Tibial nerve (tissue), 4 donors: ENCODE data around the gene SEC11C. TPM values are rescaled to one million over a fixed set of nuclear protein-coding genes. Genes with fewer than 3 reads are reported as not detected.

ENCODE experiments used
- DNase-seq, 2 donors: peaks; one replicate each; pipeline ENCODE4 v3.0.0-alpha.2; 2019; ENCODE audit warnings: low spot score in 2 of 2
- H3K27ac ChIP-seq, 4 donors: fragments of 200-600 bp; sonication (generic) in 3 of 4; one replicate each; pipeline ENCODE4 v1.5.1; 2017 to 2019; ENCODE audit warnings: mild to moderate bottlenecking in 1 of 4
- H3K27me3 ChIP-seq, 2 donors: fragments of 200-600 bp; sonication (generic) in 1 of 2; one replicate each; pipeline versions ENCODE4 v1.5.1 to v1.6.0; 2017 to 2019
- H3K36me3 ChIP-seq, 3 donors: fragments of 200-600 bp; sonication (generic); one replicate each; pipeline ENCODE4 v1.5.1; 2018 to 2019
- H3K4me1 ChIP-seq, 4 donors: fragments of 200-600 bp; sonication (generic) in 3 of 4; one replicate each; pipeline ENCODE4 v1.5.1; 2017 to 2019
- H3K4me3 ChIP-seq, 4 donors: fragments of 200-600 bp; sonication (generic) in 3 of 4; one replicate each; pipeline ENCODE4 v1.5.1; 2017 to 2019; ENCODE audit warnings: mild to moderate bottlenecking in 1 of 4, moderate library complexity in 1 of 4
- H3K9me3 ChIP-seq, 4 donors: fragments of 200-600 bp; sonication (generic) in 3 of 4; one replicate each; pipeline ENCODE4 v1.5.1; 2017 to 2019
- EP300 ChIP-seq, 2 donors: sonication (generic); formaldehyde crosslinking; IDR thresholded peaks; one replicate each; pipeline ENCODE4 v1.6.1; 2017; ENCODE audit warnings: antibody characterized with exemption in 2 of 2, mild to moderate bottlenecking in 1 of 2
- POLR2A ChIP-seq, 2 donors: fragments of 450-650 bp; IDR thresholded peaks; one replicate each; pipeline ENCODE4 v1.6.1; 2017; ENCODE audit warnings: antibody characterized with exemption in 2 of 2, mild to moderate bottlenecking in 2 of 2, moderate library complexity in 2 of 2
- WGBS, 2 donors: methylation state at CpG; one replicate each; pipeline ENCODE4 v1.1.5; 2018; 5-methylcytosine and 5-hydroxymethylcytosine counted together
- total RNA-seq, 4 donors: library from RNA; depleted of rRNA; stranded (reverse); fragments of >200 nt; gene quantifications; one replicate each; pipeline ENCODE4 v1.1.0, GENCODE V29; 2016
- TF ChIP-seq, protein P1 (sequence below), 5 experiments: fragments of 200-600 bp in 3 of 5; fragments of 450-650 bp in 2 of 5; sonication (generic) in 3 of 5; IDR thresholded peaks; one replicate each; pipeline ENCODE4 v1.5.1; 2016 to 2019; ENCODE audit warnings: antibody characterized with exemption in 5 of 5, mild to moderate bottlenecking in 3 of 5, moderate library complexity in 2 of 5

Gene SEC11C
- total RNA-seq, 4 donors from 2014 or later, result 12.2 to 36.7 (median 30.2) TPM

DNA sequence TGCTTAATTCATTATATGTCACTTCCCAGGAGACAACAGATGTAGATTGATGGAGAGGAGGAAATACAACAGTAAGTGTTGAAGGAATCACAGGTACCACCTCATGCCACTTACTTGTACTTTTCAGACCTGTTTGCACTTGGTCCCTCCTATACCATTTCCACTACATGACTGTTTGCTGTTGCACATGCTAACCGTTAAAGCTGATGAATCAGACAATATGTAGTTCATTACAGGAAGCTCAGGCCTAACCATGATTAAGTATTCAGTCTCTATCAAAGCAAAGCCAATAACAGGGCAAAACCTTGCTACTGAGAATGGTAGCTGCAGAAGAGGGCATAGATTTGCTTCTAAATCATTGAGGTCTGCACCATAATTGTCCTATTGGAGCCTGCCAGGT, 50.1 kb downstream of the SEC11C start:
- Histone ChIP-seq H3K27me3 (no peaks in the 10 kb centered on the region), H3K27ac (no peak overlapping the region), H3K4me1 (no peaks in the 10 kb centered on the region), H3K9me3 (no peaks in the 10 kb centered on the region), H3K36me3 (no peaks in the 10 kb centered on the region), H3K4me3 (no peak overlapping the region)
- DNase-seq, result no peak
- TF ChIP-seq POLR2A (IDR thresholded peaks at IDR 0.05) (no peak), EP300 (IDR thresholded peaks at IDR 0.05) (no peak)
- TF ChIP-seq, protein P1, sequence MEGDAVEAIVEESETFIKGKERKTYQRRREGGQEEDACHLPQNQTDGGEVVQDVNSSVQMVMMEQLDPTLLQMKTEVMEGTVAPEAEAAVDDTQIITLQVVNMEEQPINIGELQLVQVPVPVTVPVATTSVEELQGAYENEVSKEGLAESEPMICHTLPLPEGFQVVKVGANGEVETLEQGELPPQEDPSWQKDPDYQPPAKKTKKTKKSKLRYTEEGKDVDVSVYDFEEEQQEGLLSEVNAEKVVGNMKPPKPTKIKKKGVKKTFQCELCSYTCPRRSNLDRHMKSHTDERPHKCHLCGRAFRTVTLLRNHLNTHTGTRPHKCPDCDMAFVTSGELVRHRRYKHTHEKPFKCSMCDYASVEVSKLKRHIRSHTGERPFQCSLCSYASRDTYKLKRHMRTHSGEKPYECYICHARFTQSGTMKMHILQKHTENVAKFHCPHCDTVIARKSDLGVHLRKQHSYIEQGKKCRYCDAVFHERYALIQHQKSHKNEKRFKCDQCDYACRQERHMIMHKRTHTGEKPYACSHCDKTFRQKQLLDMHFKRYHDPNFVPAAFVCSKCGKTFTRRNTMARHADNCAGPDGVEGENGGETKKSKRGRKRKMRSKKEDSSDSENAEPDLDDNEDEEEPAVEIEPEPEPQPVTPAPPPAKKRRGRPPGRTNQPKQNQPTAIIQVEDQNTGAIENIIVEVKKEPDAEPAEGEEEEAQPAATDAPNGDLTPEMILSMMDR (IDR thresholded peaks at IDR 0.05), result no peak
- 66 to 85% methylated on average over 1 of the region's 1 CpG for WGBS, 2 donors

DNA sequence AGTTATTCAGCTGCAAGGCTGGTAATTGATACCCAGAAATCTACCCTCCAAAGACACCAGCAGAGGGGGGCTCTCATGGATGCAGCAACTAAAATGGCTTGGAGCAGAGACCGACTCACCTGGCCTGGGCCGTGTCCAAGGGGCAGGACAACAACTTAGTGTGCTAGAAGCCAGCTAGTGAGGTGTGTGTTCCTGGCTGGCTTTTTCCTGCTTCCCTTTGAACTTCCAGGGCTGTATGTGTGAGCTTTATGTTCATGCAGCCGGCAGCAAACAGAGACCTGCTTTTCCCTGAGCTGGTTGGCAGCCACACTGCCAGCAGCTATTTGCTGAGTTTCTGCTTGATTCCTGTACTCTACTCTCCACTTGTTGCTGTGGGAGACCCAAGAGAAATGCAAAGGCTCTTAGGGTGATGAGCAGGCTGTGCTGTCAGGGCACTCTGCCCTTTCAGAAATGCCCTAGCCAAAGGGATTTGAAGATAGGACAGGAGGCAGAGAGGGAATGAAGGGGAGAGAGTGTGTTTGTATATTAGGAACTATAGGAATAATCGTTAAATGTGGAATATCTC, 56.6 kb downstream of the SEC11C start:
- no peak overlapping the region for H3K4me3 ChIP-seq
- H3K27me3 ChIP-seq, result no peaks in the 10 kb centered on the region
- no peak overlapping the region for H3K27ac ChIP-seq
- TF ChIP-seq POLR2A (IDR thresholded peaks at IDR 0.05) (no peak), EP300 (IDR thresholded peaks at IDR 0.05) (no peak)
- TF ChIP-seq, protein P1 (IDR thresholded peaks at IDR 0.05), result no peak
- no peak for DNase-seq
- H3K4me1 ChIP-seq, result no peaks in the 10 kb centered on the region
- H3K36me3 ChIP-seq, result no peaks in the 10 kb centered on the region
- WGBS, 2 donors, result 68 to 73% methylated on average over 4 of the region's 4 CpGs
- no peaks in the 10 kb centered on the region for H3K9me3 ChIP-seq

DNA sequence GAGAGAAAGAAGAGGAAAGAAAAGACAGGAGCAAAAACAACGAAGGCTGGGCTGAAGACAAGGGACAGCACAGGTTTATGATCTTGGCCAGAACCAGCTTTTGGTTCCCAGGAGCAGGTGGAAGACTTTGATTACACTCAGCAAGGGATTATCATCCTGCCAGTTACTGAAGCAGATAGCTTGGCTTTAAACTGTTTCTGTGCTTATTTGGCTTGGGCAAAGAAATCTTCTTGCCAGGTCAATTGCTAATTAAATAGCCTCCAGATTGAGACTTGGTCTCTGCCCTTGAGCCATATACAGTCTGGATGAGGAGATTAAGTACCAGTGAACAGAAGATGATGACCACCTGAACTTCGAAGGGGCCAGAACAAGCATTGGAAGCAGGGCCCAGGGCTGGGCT, 58.0 kb downstream of the SEC11C start:
- WGBS, 2 donors, result 62 to 78% methylated on average over 2 of the region's 2 CpGs
- Histone ChIP-seq H3K4me1 (no peaks in the 10 kb centered on the region), H3K27me3 (no peaks in the 10 kb centered on the region), H3K36me3 (no peaks in the 10 kb centered on the region), H3K27ac (no peak overlapping the region), H3K9me3 (no peaks in the 10 kb centered on the region), H3K4me3 (no peak overlapping the region)
- TF ChIP-seq, protein P1 (IDR thresholded peaks at IDR 0.05), result no peak
- no peak for TF ChIP-seq POLR2A (IDR thresholded peaks at IDR 0.05)
- TF ChIP-seq EP300 (IDR thresholded peaks at IDR 0.05), result no peak
- no peak for DNase-seq

DNA sequence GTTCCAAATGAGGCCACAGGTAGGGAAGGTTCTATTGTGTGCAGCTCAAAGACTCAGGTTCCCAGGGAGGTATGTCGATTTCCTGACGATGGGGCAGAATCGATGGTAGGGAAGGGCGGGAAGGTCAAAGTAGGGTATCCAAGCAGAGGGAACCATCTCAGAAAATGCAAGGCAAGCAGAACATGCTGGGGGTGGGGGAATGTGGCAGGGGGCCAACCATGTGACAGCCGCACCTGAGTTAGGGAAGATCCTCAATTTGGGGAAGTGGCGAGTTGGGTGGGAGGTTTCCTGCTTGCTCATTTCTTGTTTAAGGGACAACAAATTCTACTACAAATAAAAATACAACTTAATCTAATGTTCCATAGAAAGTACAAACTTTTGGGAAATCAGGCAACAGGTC, 58.5 kb downstream of the SEC11C start:
- TF ChIP-seq, protein P1 (IDR thresholded peaks at IDR 0.05), result no peak
- no peak for TF ChIP-seq POLR2A (IDR thresholded peaks at IDR 0.05)
- TF ChIP-seq EP300 (IDR thresholded peaks at IDR 0.05), result no peak
- Histone ChIP-seq H3K4me3 (no peak overlapping the region), H3K9me3 (no peaks in the 10 kb centered on the region), H3K27me3 (no peaks in the 10 kb centered on the region), H3K4me1 (no peaks in the 10 kb centered on the region), H3K27ac (no peak overlapping the region), H3K36me3 (no peaks in the 10 kb centered on the region)
- no peak for DNase-seq
- WGBS, 2 donors, result 94 to 95% methylated on average over 6 of the region's 6 CpGs

DNA sequence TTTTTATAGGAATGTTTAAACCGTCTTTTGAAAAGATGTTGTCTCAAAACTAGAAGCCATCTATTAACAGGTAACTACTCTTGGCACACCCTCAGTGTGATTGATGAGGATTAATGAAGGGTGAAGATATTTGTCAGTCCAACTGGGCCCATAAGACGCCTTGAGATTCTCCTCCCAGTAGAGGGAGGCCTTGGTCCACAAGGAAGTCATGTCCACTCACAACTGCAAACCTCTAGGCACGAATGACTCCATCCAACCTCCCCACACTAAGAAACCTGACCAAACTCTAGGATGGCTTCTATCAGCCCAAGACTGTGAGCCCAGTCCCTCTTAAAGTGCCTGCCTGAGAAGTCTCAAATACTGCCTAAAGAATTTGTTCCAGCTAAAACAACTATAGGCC, 61.1 kb downstream of the SEC11C start:
- no peak overlapping the region for H3K4me3 ChIP-seq
- no peaks in the 10 kb centered on the region for H3K36me3 ChIP-seq
- WGBS, 2 donors, result 73 to 76% methylated on average over 3 of the region's 3 CpGs
- TF ChIP-seq POLR2A (IDR thresholded peaks at IDR 0.05), result no peak
- no peak for TF ChIP-seq EP300 (IDR thresholded peaks at IDR 0.05)
- TF ChIP-seq, protein P1 (IDR thresholded peaks at IDR 0.05), result no peak
- no peaks in the 10 kb centered on the region for H3K9me3 ChIP-seq
- no peaks in the 10 kb centered on the region for H3K4me1 ChIP-seq
- no peak for DNase-seq
- no peaks in the 10 kb centered on the region for H3K27me3 ChIP-seq
- no peak overlapping the region for H3K27ac ChIP-seq
